ENCODE measurements around the gene ERBB4. TPM values are rescaled to one million over a fixed set of nuclear protein-coding genes. Genes with fewer than 3 reads are reported as not detected.
"Not testable (repeated sequence)": the region's sequence is repeated elsewhere in the genome, so short reads cannot be mapped to it uniquely, and the experiment has no call there.

ERBB4 gene
- total RNA-seq, 1 donor from 2014 or later: 1.2 TPM

GRCh38 chr2:212193803-212194202 lies 344.8 kb downstream of the ERBB4 start:
- FAIRE-seq (no peak), DNase-seq (ENCODE audit: low read depth) (no peak)
- H4K20me1 ChIP-seq (ENCODE audit: insufficient read depth, low read length): no peaks in the 10 kb centered on the region
- H3K27me3 ChIP-seq (ENCODE audit: insufficient read depth, low read length): no peaks in the 10 kb centered on the region
- Mint-ChIP-seq H3K9me3 (ENCODE audit: unreplicated experiment) (no peaks in the 10 kb centered on the region), H3K36me3 (ENCODE audit: low read depth, unreplicated experiment) (no peaks in the 10 kb centered on the region), H3K4me3 (ENCODE audit: unreplicated experiment) (no peak overlapping the region), H3K27me3 (ENCODE audit: low read depth, unreplicated experiment) (no peaks in the 10 kb centered on the region), H3K4me1 (ENCODE audit: low read depth, unreplicated experiment) (peaks cover 2% of the 10 kb centered on the region), H3K27ac (ENCODE audit: unreplicated experiment) (no peak overlapping the region)
- no peak overlapping the region for H3K4me3 ChIP-seq (ENCODE audit: insufficient read depth, low read depth, low read length)
- no peaks in the 10 kb centered on the region for H3K36me3 ChIP-seq (ENCODE audit: insufficient read depth, low read length)
- no peak for TF ChIP-seq CTCF (IDR thresholded peaks at IDR 0.05; ENCODE audit: insufficient read depth, low read depth, low read length)
- no peak overlapping the region for H3K9ac ChIP-seq (ENCODE audit: low read length)
- no peak overlapping the region for H3K27ac ChIP-seq (ENCODE audit: low read depth, low read length)
- no peak overlapping the region for H3K4me2 ChIP-seq (ENCODE audit: low read length)
- no peaks in the 10 kb centered on the region for H3K4me1 ChIP-seq (ENCODE audit: insufficient read depth, low read length)
- H3K79me2 ChIP-seq (ENCODE audit: insufficient read depth, low read length): no peaks in the 10 kb centered on the region
- no peak overlapping the region for H2AFZ ChIP-seq (ENCODE audit: low read depth, low read length)
- no peaks in the 10 kb centered on the region for H3K9me3 ChIP-seq (ENCODE audit: insufficient read depth, low read depth, low read length)

- no peak overlapping the region for H3K4me3 Mint-ChIP-seq (ENCODE audit: unreplicated experiment)
- DNase-seq (ENCODE audit: low read depth): no peak
- FAIRE-seq: no peak
Observed at GRCh38 chr2:212193056-212193455, 345.5 kb downstream of the ERBB4 start.

GRCh38 chr2:212191438-212191837 lies 347.2 kb downstream of the ERBB4 start:
- H3K9me3 ChIP-seq (ENCODE audit: insufficient read depth, low read depth, low read length); H3K4me3 ChIP-seq (ENCODE audit: insufficient read depth, low read depth, low read length); H3K27me3 ChIP-seq (ENCODE audit: insufficient read depth, low read length); H2AFZ ChIP-seq (ENCODE audit: low read depth, low read length); H3K4me1 Mint-ChIP-seq (ENCODE audit: low read depth, unreplicated experiment); H3K27ac ChIP-seq (ENCODE audit: low read depth, low read length); H3K9me3 Mint-ChIP-seq (ENCODE audit: unreplicated experiment); H4K20me1 ChIP-seq (ENCODE audit: insufficient read depth, low read length); H3K36me3 Mint-ChIP-seq (ENCODE audit: low read depth, unreplicated experiment); H3K27me3 Mint-ChIP-seq (ENCODE audit: low read depth, unreplicated experiment); H3K27ac Mint-ChIP-seq (ENCODE audit: unreplicated experiment); H3K4me1 ChIP-seq (ENCODE audit: insufficient read depth, low read length); H3K4me2 ChIP-seq (ENCODE audit: low read length); H3K79me2 ChIP-seq (ENCODE audit: insufficient read depth, low read length); H3K36me3 ChIP-seq (ENCODE audit: insufficient read depth, low read length); H3K9ac ChIP-seq (ENCODE audit: low read length); H3K4me3 Mint-ChIP-seq (ENCODE audit: unreplicated experiment); DNase-seq (ENCODE audit: low read depth): not testable (repeated sequence)
- FAIRE-seq: peak; percentile 67

More at GRCh38 chr2:212193056-212193455, 345.5 kb downstream of the ERBB4 start:
- no peak overlapping the region for H3K27ac Mint-ChIP-seq (ENCODE audit: unreplicated experiment)
- no peak overlapping the region for H3K9ac ChIP-seq (ENCODE audit: low read length)
- H3K27me3 Mint-ChIP-seq (ENCODE audit: low read depth, unreplicated experiment): no peaks in the 10 kb centered on the region
- H3K36me3 ChIP-seq (ENCODE audit: insufficient read depth, low read length): no peaks in the 10 kb centered on the region
- H3K9me3 Mint-ChIP-seq (ENCODE audit: unreplicated experiment): no peaks in the 10 kb centered on the region
- no peaks in the 10 kb centered on the region for H3K79me2 ChIP-seq (ENCODE audit: insufficient read depth, low read length)
- H3K4me2 ChIP-seq (ENCODE audit: low read length): no peak overlapping the region
- no peak overlapping the region for H3K27ac ChIP-seq (ENCODE audit: low read depth, low read length)
- H3K27me3 ChIP-seq (ENCODE audit: insufficient read depth, low read length): no peaks in the 10 kb centered on the region
- H3K9me3 ChIP-seq (ENCODE audit: insufficient read depth, low read depth, low read length): no peaks in the 10 kb centered on the region
- H3K4me1 ChIP-seq (ENCODE audit: insufficient read depth, low read length): no peaks in the 10 kb centered on the region
- peaks cover 2% of the 10 kb centered on the region for H3K4me1 Mint-ChIP-seq (ENCODE audit: low read depth, unreplicated experiment)
- no peaks in the 10 kb centered on the region for H4K20me1 ChIP-seq (ENCODE audit: insufficient read depth, low read length)
- no peak overlapping the region for H2AFZ ChIP-seq (ENCODE audit: low read depth, low read length)
- no peak overlapping the region for H3K4me3 ChIP-seq (ENCODE audit: insufficient read depth, low read depth, low read length)
- H3K36me3 Mint-ChIP-seq (ENCODE audit: low read depth, unreplicated experiment): no peaks in the 10 kb centered on the region
- TF ChIP-seq CTCF (IDR thresholded peaks at IDR 0.05; ENCODE audit: insufficient read depth, low read depth, low read length) (no peak), EZH2 (IDR thresholded peaks at IDR 0.05; ENCODE audit: insufficient read depth, low read length) (no peak)

Data from astrocyte (in vitro differentiated cells and primary cell).